HCT116 (cell line): Measurements from ENCODE around the gene ADAMTS13. TPM values are rescaled to one million over a fixed set of nuclear protein-coding genes. Genes with fewer than 3 reads are reported as not detected.

Experiments used
- ATAC-seq: fragments of 200-7000 bp; cut with Tn5 transposase; 2 replicates; pipeline ENCODE4 v1.9.1; 2020; ENCODE audit warnings: mild to moderate bottlenecking, moderate library complexity
- BruUV-seq: library from RNA; stranded (reverse); fragments of 400-500 nt; replicated peaks from 2 replicates; lab custom pipeline; 2021; lab: Mats Ljungman, UMichigan
- CTCF ChIA-PET: fragments of 300-600 bp; sonication (Branson Sonifier 250); formaldehyde crosslinking; loops from one replicate; lab custom pipeline; 2021; ENCODE audit warnings: antibody characterized with exemption; lab: Charles Lee
- POLR2A ChIA-PET: fragments of 300-600, 350-600 bp; sonication (Branson Sonifier 250); formaldehyde crosslinking; loops from one replicate; lab custom pipeline; 2021; ENCODE audit warnings: antibody characterized with exemption; lab: Charles Lee
- RAD21 ChIA-PET, 2 experiments: fragments of 300-600 bp; sonication (Branson Sonifier 250); formaldehyde crosslinking; loops; one replicate each; lab custom pipeline; 2023; ENCODE audit warnings: low total read pairs in 2 of 2; ENCODE audit not compliant: uncharacterized antibody in 2 of 2, unreplicated experiment in 2 of 2, low non-redundant PET in 1 of 2; lab: Charles Lee
- DNase-seq: peaks from one replicate; pipeline ENCODE4 v3.0.0-alpha.2; 2010; ENCODE audit warnings: low read depth, low spot score
- H2AFZ ChIP-seq: fragments of 200-600 bp; shearing (Covaris generic), sonication (generic); 2 replicates; pipeline ENCODE4 v1.6.1; 2017; ENCODE audit warnings: low read depth, mixed run types, mixed read lengths, antibody characterized with exemption, low read length; ENCODE audit not compliant: poor library complexity, severe bottlenecking
- H3K27ac ChIP-seq: 2 replicates; pipeline ENCODE4 v1.5.1; 2012; ENCODE audit warnings: low read depth, low read length
- H3K27me3 ChIP-seq: fragments of 200-600 bp; sonication (generic); 2 replicates; pipeline ENCODE4 v1.6.1; 2016; ENCODE audit warnings: mixed run types, low read length, mixed read lengths; ENCODE audit not compliant: insufficient read depth
- H3K36me3 ChIP-seq, 2 experiments: fragments of 200-500 bp in 1 of 2; fragments of 200-600 bp in 1 of 2; sonication (Bioruptor generic) in 1 of 2; sonication (generic) in 1 of 2; 2 replicates each; pipeline versions ENCODE4 v1.5.1 to v1.6.1; 2014 to 2016; ENCODE audit warnings: low read length in 2 of 2, inconsistent platforms in 1 of 2, mixed read lengths in 1 of 2, mixed run types in 1 of 2; ENCODE audit not compliant: insufficient read depth in 2 of 2, control insufficient read depth in 1 of 2
- H3K4me1 ChIP-seq, 2 experiments: fragments of 200-600 bp in 1 of 2; sonication (generic) in 1 of 2; 2 replicates each; pipeline versions ENCODE4 v1.5.1 to v1.6.1; 2012 to 2017; ENCODE audit warnings: low read length in 2 of 2, inconsistent platforms in 1 of 2, mild to moderate bottlenecking in 1 of 2, mixed read lengths in 1 of 2, mixed run types in 1 of 2, moderate library complexity in 1 of 2; ENCODE audit not compliant: insufficient read depth in 2 of 2, control insufficient read depth in 1 of 2
- H3K4me2 ChIP-seq: fragments of 200-600 bp; sonication (generic); 2 replicates; pipeline ENCODE4 v1.6.1; 2017; ENCODE audit warnings: mixed run types, low read length, mixed read lengths
- H3K4me3 ChIP-seq, 2 experiments: fragments of 200-600 bp in 1 of 2; sonication (generic) in 1 of 2; replicated peaks in 1 of 2; 2 replicates each; pipeline ENCODE4 v1.5.1; 2011 to 2016; ENCODE audit warnings: low read length in 2 of 2, control low read depth in 1 of 2, low read depth in 1 of 2, mild to moderate bottlenecking in 1 of 2, mixed read lengths in 1 of 2, mixed run types in 1 of 2
- H3K79me2 ChIP-seq: fragments of 200-600 bp; sonication (generic); 2 replicates; pipeline ENCODE4 v1.6.1; 2017; ENCODE audit warnings: mild to moderate bottlenecking, mixed run types, low read length, moderate library complexity, mixed read lengths; ENCODE audit not compliant: insufficient read depth
- H3K9ac ChIP-seq: fragments of 200-600 bp; sonication (generic); 2 replicates; pipeline ENCODE4 v1.6.1; 2016; ENCODE audit warnings: low read length, mixed read lengths
- H3K9me2 ChIP-seq: fragments of 200-600 bp; sonication (generic), shearing (Covaris generic); 2 replicates; pipeline ENCODE4 v1.6.1; 2017; ENCODE audit warnings: mixed run types, mild to moderate bottlenecking, moderate library complexity; ENCODE audit not compliant: insufficient read depth
- H3K9me3 ChIP-seq, 2 experiments: fragments of 200-500 bp in 1 of 2; fragments of 200-600 bp in 1 of 2; sonication (Bioruptor generic) in 1 of 2; sonication (generic) in 1 of 2; 2 replicates each; pipeline ENCODE4 v1.6.1; 2014 to 2017; ENCODE audit warnings: low read length in 2 of 2, mixed read lengths in 2 of 2, inconsistent platforms in 1 of 2, low read depth in 1 of 2, mild to moderate bottlenecking in 1 of 2, mixed run types in 1 of 2, moderate library complexity in 1 of 2; ENCODE audit not compliant: control insufficient read depth in 1 of 2, insufficient read depth in 1 of 2
- H4K20me1 ChIP-seq: fragments of 200-600 bp; sonication (generic), shearing (Covaris generic); 2 replicates; pipeline ENCODE4 v1.6.1; 2017; ENCODE audit warnings: mixed run types, mild to moderate bottlenecking, moderate library complexity; ENCODE audit not compliant: insufficient read depth
- CEBPB ChIP-seq: IDR thresholded peaks from 2 replicates; pipeline ENCODE4 v1.6.1; 2012; ENCODE audit warnings: low read depth
- EGR1 ChIP-seq: IDR thresholded peaks from 2 replicates; pipeline ENCODE4 v1.6.1; 2012; ENCODE audit warnings: low read depth
- ELF1 ChIP-seq: IDR thresholded peaks from 2 replicates; pipeline ENCODE4 v1.6.1; 2012; ENCODE audit warnings: low read depth, borderline replicate concordance
- EZH2 ChIP-seq: fragments of 200-600 bp; sonication (generic); IDR thresholded peaks from 2 replicates; pipeline ENCODE4 v1.6.1; 2017; ENCODE audit warnings: antibody characterized with exemption, mixed run types
- FOSL1 ChIP-seq: IDR thresholded peaks from 2 replicates; pipeline ENCODE4 v1.6.1; 2012; ENCODE audit warnings: low read depth
- POLR2A ChIP-seq: IDR thresholded peaks from 2 replicates; pipeline ENCODE4 v1.7.0; 2011; ENCODE audit warnings: borderline replicate concordance; ENCODE audit not compliant: insufficient read depth, insufficient read length; ENCODE audit errors: extremely low read depth
- POLR2AphosphoS5 ChIP-seq: IDR thresholded peaks from 2 replicates; pipeline ENCODE4 v1.6.1; 2011; ENCODE audit warnings: mild to moderate bottlenecking, low read depth, low read length, moderate library complexity
- RAD21 ChIP-seq: IDR thresholded peaks from 2 replicates; pipeline ENCODE4 v1.6.1; 2012; ENCODE audit warnings: low read depth, mild to moderate bottlenecking
- SIN3A ChIP-seq: IDR thresholded peaks from 2 replicates; pipeline ENCODE4 v1.6.1; 2012; ENCODE audit warnings: low read depth
- SP1 ChIP-seq: IDR thresholded peaks from 2 replicates; pipeline ENCODE4 v1.6.1; 2012; ENCODE audit warnings: low read depth
- TCF7L2 ChIP-seq: IDR thresholded peaks from 2 replicates; pipeline ENCODE4 v1.7.0; 2011; ENCODE audit warnings: borderline replicate concordance, inconsistent platforms; ENCODE audit not compliant: insufficient read depth, insufficient read length; ENCODE audit errors: extremely low read depth
- ZFX ChIP-seq: fragments of 450-650 bp; IDR thresholded peaks from 2 replicates; pipeline ENCODE4 v1.6.1; 2017
- intact Hi-C: fragments of 100-400 bp; cut with micrococcal nuclease; formaldehyde crosslinking; loops from 2 replicates; pipeline ENCODE4 v1.10.0; 2022
- total RNA-seq: library from RNA; stranded (reverse); gene quantifications from one replicate; pipeline ENCODE4 v1.2.1, GENCODE V29; 2021; ENCODE audit not compliant: unreplicated experiment

Gene ADAMTS13
- total RNA-seq, 1 experiment from 2014 or later = 9.2 TPM

- H3K9ac ChIP-seq = no peak overlapping the region
- DNase-seq (no peak), ATAC-seq (no peak)
- H3K27me3 ChIP-seq = no peaks in the 10 kb centered on the region
- POLR2A ChIA-PET = no interaction called here
- no peaks in the 10 kb centered on the region for H3K9me3 ChIP-seq
- no peak overlapping the region for H3K27ac ChIP-seq
- intact Hi-C loops = no loop called here
- H3K4me1 ChIP-seq = no peaks in the 10 kb centered on the region
- no peak for TF ChIP-seq TCF7L2
- TF ChIP-seq ELF1 = no peak
- TF ChIP-seq POLR2A = no peak
- TF ChIP-seq POLR2AphosphoS5 = no peak
- no peak for TF ChIP-seq EGR1
- no peak for TF ChIP-seq RAD21
- no peak for TF ChIP-seq CEBPB
- no peak for TF ChIP-seq SP1
- TF ChIP-seq FOSL1 = no peak
- TF ChIP-seq EZH2 = no peak
- no peak for TF ChIP-seq SIN3A
- H4K20me1 ChIP-seq = no peaks in the 10 kb centered on the region
- no peaks in the 10 kb centered on the region for H3K36me3 ChIP-seq
- H3K4me2 ChIP-seq = no peak overlapping the region
- H3K79me2 ChIP-seq = no peaks in the 10 kb centered on the region
- BruUV-seq = no TSS peak
- H3K9me2 ChIP-seq = no peaks in the 10 kb centered on the region
- RAD21 ChIA-PET = no interaction called here
- H2AFZ ChIP-seq = no peak overlapping the region
- no peak overlapping the region for H3K4me3 ChIP-seq
- CTCF ChIA-PET = no interaction called here
Observed at GRCh38 chr9:133470988-133471387, 48.8 kb downstream of the ADAMTS13 start.

DNA sequence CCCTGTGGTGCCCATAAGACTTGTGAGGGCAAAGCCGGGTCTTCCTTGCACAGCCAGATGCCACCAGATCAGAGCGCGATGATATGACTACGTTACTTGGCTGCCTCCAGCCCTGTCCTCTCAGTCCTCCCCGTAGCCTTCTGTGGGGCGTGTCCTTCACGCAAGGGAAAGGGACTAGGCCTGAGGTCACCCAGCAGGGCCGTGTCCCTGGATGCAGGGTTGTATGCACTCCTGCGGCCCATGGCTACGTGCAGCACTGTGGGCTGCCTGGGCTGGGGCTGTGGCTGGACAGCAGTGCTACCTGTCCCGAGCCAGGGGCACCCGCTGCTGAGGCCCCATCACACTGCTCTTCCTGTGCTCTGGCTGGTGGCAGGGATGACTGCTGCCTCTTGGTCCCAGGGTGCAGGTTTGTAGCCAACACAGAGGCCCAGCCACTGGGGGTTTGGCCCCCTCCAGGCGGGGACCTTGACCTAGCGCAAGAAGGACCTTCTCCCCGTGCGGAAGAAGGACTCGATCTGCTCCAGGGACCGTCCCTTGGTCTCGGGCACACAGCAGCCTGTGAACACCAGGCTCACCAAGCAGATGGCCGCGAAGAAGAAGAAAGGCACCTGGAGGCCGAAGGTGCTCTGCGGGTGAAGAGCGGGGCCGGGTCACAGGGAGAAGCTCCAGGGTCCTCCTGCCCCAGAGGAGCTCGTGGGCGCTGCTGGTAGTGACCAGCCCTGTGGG, 49.5 kb downstream of the ADAMTS13 start:
- RAD21 ChIA-PET = no interaction called here
- Histone ChIP-seq H3K9me3 (no peaks in the 10 kb centered on the region), H3K27ac (no peak overlapping the region), H3K27me3 (no peaks in the 10 kb centered on the region), H3K79me2 (no peaks in the 10 kb centered on the region), H3K9ac (no peak overlapping the region), H4K20me1 (no peaks in the 10 kb centered on the region), H3K9me2 (no peaks in the 10 kb centered on the region), H2AFZ (no peak overlapping the region), H3K4me3 (no peak overlapping the region), H3K4me2 (no peak overlapping the region), H3K36me3 (no peaks in the 10 kb centered on the region), H3K4me1 (no peaks in the 10 kb centered on the region)
- no TSS peak for BruUV-seq
- ATAC-seq (no peak), DNase-seq (no peak)
- TF ChIP-seq SP1 = no peak
- TF ChIP-seq ZFX = no peak
- intact Hi-C loops = no loop called here
- POLR2A ChIA-PET = no interaction called here
- CTCF ChIA-PET = no interaction called here
